Fibroblast of lung (primary cell): ENCODE data around the gene CUTA. TPM values are rescaled to one million over a fixed set of nuclear protein-coding genes. Genes with fewer than 3 reads are reported as not detected.

Source experiments
- DNase-seq, 2 donors: peaks; one replicate each; pipeline versions ENCODE4 v3.0.0 to v3.0.0-alpha.2; 2010; ENCODE audit warnings: low read depth in 2 of 2
- H2AFZ ChIP-seq: 2 replicates; pipeline ENCODE4 v1.5.1; 2012; ENCODE audit warnings: low read length, control low read depth, inconsistent platforms
- H3K27ac ChIP-seq: 2 replicates; pipeline ENCODE4 v1.5.1; 2011; ENCODE audit warnings: low read length, control low read depth; ENCODE audit not compliant: insufficient read depth
- H3K27me3 ChIP-seq: 2 replicates; pipeline ENCODE4 v1.5.1; 2011; ENCODE audit warnings: mild to moderate bottlenecking, low read length; ENCODE audit not compliant: control insufficient read depth, insufficient read depth
- H3K36me3 ChIP-seq: 2 replicates; pipeline ENCODE4 v1.5.1; 2011; ENCODE audit warnings: low read length; ENCODE audit not compliant: control insufficient read depth, insufficient read depth
- H3K4me1 ChIP-seq: 2 replicates; pipeline ENCODE4 v1.5.1; 2011; ENCODE audit warnings: low read length; ENCODE audit not compliant: control insufficient read depth, insufficient read depth; ENCODE audit errors: extremely low read depth
- H3K4me2 ChIP-seq: 2 replicates; pipeline ENCODE4 v1.5.1; 2011; ENCODE audit warnings: low read length, control low read depth; ENCODE audit not compliant: insufficient read depth; ENCODE audit errors: extremely low read depth
- H3K4me3 ChIP-seq, 4 experiments: fragments of 200-600 bp in 1 of 4; sonication (generic) in 1 of 4; replicated peaks in 1 of 4; 2 replicates each; pipeline ENCODE4 v1.5.1; 2011 to 2016; ENCODE audit warnings: low read length in 4 of 4, low read depth in 3 of 4, mild to moderate bottlenecking in 3 of 4, control low read depth in 2 of 4, inconsistent platforms in 1 of 4, mixed read lengths in 1 of 4; ENCODE audit not compliant: insufficient read depth in 1 of 4; ENCODE audit errors: control extremely low read depth in 1 of 4
- H3K79me2 ChIP-seq: 2 replicates; pipeline ENCODE4 v1.5.1; 2012; ENCODE audit warnings: mild to moderate bottlenecking, low read length, inconsistent platforms; ENCODE audit not compliant: control insufficient read depth, insufficient read depth
- H3K9ac ChIP-seq: 2 replicates; pipeline ENCODE4 v1.5.1; 2011; ENCODE audit warnings: mild to moderate bottlenecking, low read length, control low read depth; ENCODE audit not compliant: insufficient read depth
- H3K9me3 ChIP-seq: 2 replicates; pipeline ENCODE4 v1.5.1; 2012; ENCODE audit warnings: low read depth, low read length; ENCODE audit not compliant: control insufficient read depth, insufficient read depth
- H4K20me1 ChIP-seq: 2 replicates; pipeline ENCODE4 v1.5.1; 2011; ENCODE audit warnings: low read length; ENCODE audit not compliant: control insufficient read depth, insufficient read depth; ENCODE audit errors: extremely low read depth
- EZH2 ChIP-seq: IDR thresholded peaks from 2 replicates; pipeline ENCODE4 v1.5.1; 2012; ENCODE audit warnings: low read length, control low read depth, mild to moderate bottlenecking; ENCODE audit errors: missing control alignments
- polyA plus RNA-seq, 2 donors: library from polyadenylated mRNA; depleted of rRNA in 1 of 2; stranded (reverse) in 1 of 2; unstranded in 1 of 2; fragments of >200 nt; gene quantifications; 2 replicates each; pipeline ENCODE4 v1.2.1, GENCODE V29; 2011 to 2012; ENCODE audit warnings: missing spikeins in 1 of 2
- total RNA-seq: library from RNA; depleted of rRNA; stranded (reverse); fragments of >200 nt; gene quantifications from 2 replicates; pipeline ENCODE4 v1.2.1, GENCODE V29; 2014
- TF ChIP-seq, protein P1 (sequence below), 2 donors: IDR thresholded peaks in 1 of 2; conservative IDR thresholded peaks in 1 of 2; 1 replicate in 1 of 2; 2 replicates in 1 of 2; pipeline ENCODE4 v1.5.1; 2011 to 2012; ENCODE audit warnings: low read length in 2 of 2, control low read depth in 1 of 2, inconsistent platforms in 1 of 2, low read depth in 1 of 2, mild to moderate bottlenecking in 1 of 2

CUTA gene
- total and polyA plus RNA-seq, 2 donors (not counting 1 experiment from before 2014, with no cell fraction given), result 127 to 264 TPM

- TF ChIP-seq, protein P1, sequence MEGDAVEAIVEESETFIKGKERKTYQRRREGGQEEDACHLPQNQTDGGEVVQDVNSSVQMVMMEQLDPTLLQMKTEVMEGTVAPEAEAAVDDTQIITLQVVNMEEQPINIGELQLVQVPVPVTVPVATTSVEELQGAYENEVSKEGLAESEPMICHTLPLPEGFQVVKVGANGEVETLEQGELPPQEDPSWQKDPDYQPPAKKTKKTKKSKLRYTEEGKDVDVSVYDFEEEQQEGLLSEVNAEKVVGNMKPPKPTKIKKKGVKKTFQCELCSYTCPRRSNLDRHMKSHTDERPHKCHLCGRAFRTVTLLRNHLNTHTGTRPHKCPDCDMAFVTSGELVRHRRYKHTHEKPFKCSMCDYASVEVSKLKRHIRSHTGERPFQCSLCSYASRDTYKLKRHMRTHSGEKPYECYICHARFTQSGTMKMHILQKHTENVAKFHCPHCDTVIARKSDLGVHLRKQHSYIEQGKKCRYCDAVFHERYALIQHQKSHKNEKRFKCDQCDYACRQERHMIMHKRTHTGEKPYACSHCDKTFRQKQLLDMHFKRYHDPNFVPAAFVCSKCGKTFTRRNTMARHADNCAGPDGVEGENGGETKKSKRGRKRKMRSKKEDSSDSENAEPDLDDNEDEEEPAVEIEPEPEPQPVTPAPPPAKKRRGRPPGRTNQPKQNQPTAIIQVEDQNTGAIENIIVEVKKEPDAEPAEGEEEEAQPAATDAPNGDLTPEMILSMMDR (conservative IDR thresholded peaks at IDR 0.05 in 1 of 2, IDR thresholded peaks at IDR 0.05 in 1 of 2; ENCODE audit: low read depth in 1 of 2, low read length in 2 of 2), result no peak
- no peak for TF ChIP-seq EZH2
- H2AFZ ChIP-seq, result no peak overlapping the region
- H3K9ac ChIP-seq, result peak overlapping the region; percentile 44
- no peaks in the 10 kb centered on the region for H3K9me3 ChIP-seq
- H3K4me2 ChIP-seq, result peak overlapping the region; percentile 95
- DNase-seq, result no peak
- H3K36me3 ChIP-seq, result peaks cover 6% of the 10 kb centered on the region
- peak overlapping the region; percentile 39 to 73 (median 54) for H3K4me3 ChIP-seq
- H4K20me1 ChIP-seq, result no peaks in the 10 kb centered on the region
- no peaks in the 10 kb centered on the region for H3K27me3 ChIP-seq
- H3K27ac ChIP-seq, result peak overlapping the region; percentile 72
- peaks cover 24% of the 10 kb centered on the region for H3K79me2 ChIP-seq
- peaks cover 21% of the 10 kb centered on the region for H3K4me1 ChIP-seq
Measured at GRCh38 chr6:33424855-33425667, 7.2 kb upstream of the CUTA start.

DNA sequence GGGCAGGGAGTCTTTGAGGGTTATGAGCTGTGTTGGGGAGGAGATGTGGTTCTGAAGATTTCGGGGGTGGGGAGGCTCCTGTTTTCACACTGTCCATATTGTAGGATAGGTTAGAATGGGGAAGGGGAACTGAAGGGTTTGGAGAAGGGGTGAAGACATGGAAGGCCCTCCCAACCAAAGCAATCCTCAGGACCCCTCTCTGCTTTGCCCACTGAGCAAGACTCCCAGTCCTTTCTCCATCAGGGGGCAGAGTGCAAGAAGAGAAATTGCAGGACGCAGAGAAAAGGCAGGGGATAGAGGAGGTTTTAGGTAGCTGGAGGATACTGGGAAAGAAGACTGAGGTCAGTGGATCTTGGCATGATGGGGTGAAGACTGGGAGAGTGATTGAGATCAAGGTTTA lies 5.9 kb upstream of the CUTA start:
- Histone ChIP-seq H2AFZ (no peak overlapping the region), H3K79me2 (peaks cover 23% of the 10 kb centered on the region), H3K4me2 (no peak overlapping the region), H4K20me1 (no peaks in the 10 kb centered on the region), H3K9ac (no peak overlapping the region), H3K27me3 (no peaks in the 10 kb centered on the region), H3K36me3 (peaks cover 6% of the 10 kb centered on the region), H3K4me1 (peaks cover 27% of the 10 kb centered on the region), H3K27ac (no peak overlapping the region), H3K9me3 (no peaks in the 10 kb centered on the region), H3K4me3 (no peak overlapping the region)
- TF ChIP-seq, protein P1 (conservative IDR thresholded peaks at IDR 0.05 in 1 of 2, IDR thresholded peaks at IDR 0.05 in 1 of 2; ENCODE audit: low read depth in 1 of 2, low read length in 2 of 2), result no peak
- TF ChIP-seq EZH2, result no peak
- no peak for DNase-seq

DNA sequence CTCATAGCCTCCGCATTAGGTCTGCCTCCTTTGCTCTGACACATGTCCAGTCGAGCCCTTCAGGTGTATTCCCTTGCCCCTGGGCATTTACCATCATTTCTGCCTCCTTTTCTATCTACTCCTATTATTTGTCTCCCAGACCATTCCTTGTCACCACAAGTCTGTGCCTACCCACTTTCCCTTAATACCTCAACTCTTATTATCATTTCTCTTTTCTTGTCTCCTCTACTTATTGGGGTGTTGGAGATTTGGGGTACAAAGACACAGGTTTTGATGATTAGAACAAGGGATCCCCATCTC lies 3.4 kb upstream of the CUTA start:
- H3K27ac ChIP-seq, result no peak overlapping the region
- no peaks in the 10 kb centered on the region for H3K27me3 ChIP-seq
- no peaks in the 10 kb centered on the region for H3K9me3 ChIP-seq
- H3K36me3 ChIP-seq, result peaks cover 6% of the 10 kb centered on the region
- DNase-seq, result no peak
- peaks cover 23% of the 10 kb centered on the region for H3K4me1 ChIP-seq
- peak overlapping the region in 2 of 4 experiments; percentile 30 to 67 for H3K4me3 ChIP-seq
- no peak overlapping the region for H3K9ac ChIP-seq
- peaks cover 23% of the 10 kb centered on the region for H3K79me2 ChIP-seq
- H2AFZ ChIP-seq, result no peak overlapping the region
- H4K20me1 ChIP-seq, result no peaks in the 10 kb centered on the region
- TF ChIP-seq, protein P1 (conservative IDR thresholded peaks at IDR 0.05 in 1 of 2, IDR thresholded peaks at IDR 0.05 in 1 of 2; ENCODE audit: low read depth in 1 of 2, low read length in 2 of 2), result no peak
- no peak for TF ChIP-seq EZH2
- H3K4me2 ChIP-seq, result no peak overlapping the region
